GM12878 (cell line): ENCODE data around the gene CLDN7.

Experiments
- CHD1 ChIP-seq: IDR thresholded peaks from 2 replicates; pipeline ENCODE4 v1.6.1; 2012; ENCODE audit warnings: low read depth, low read length, improper control_type of control experiment
- POLR2AphosphoS5 ChIP-seq: IDR thresholded peaks from 2 replicates; pipeline ENCODE4 v1.6.1; 2011; ENCODE audit warnings: mild to moderate bottlenecking, low read length, inconsistent platforms
- SP1 ChIP-seq: IDR thresholded peaks from one replicate; pipeline ENCODE4 v1.6.1; 2011; ENCODE audit warnings: low read depth, low read length
- TARDBP ChIP-seq: IDR thresholded peaks from 2 replicates; pipeline ENCODE4 v1.6.1; 2016; ENCODE audit warnings: borderline replicate concordance
- ZNF384 ChIP-seq: IDR thresholded peaks from 2 replicates; pipeline ENCODE4 v1.6.1; 2012; ENCODE audit warnings: low read depth, mild to moderate bottlenecking, low read length, improper control_type of control experiment, borderline replicate concordance
- TF ChIP-seq, protein P1 (sequence below): fragments of 450-650 bp; formaldehyde crosslinking; IDR thresholded peaks from 2 replicates; pipeline ENCODE4 v1.4.0; 2020; ENCODE audit warnings: mild to moderate bottlenecking, moderate library complexity
- TF ChIP-seq, protein P2 (sequence below): fragments of 450-650 bp; conservative IDR thresholded peaks from 2 replicates; pipeline ENCODE4 v1.6.1; 2017; ENCODE audit warnings: mild to moderate bottlenecking, moderate library complexity

DNA sequence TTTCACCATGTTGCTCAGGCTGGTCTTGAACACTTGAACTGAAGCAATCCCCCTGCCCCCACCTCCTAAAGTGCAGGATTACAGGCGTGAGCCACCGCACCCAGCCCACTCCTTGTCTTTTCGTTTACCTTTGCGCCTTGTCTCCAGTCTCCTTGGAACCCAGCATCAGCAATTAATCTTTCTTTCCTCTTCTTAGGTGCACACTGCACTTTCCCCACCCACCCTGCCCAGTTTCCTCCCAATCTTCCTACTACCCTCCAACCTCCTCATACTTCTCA, 1.5 kb upstream of the CLDN7 start:
- TF ChIP-seq POLR2AphosphoS5 (no peak), TARDBP (no peak), SP1 (no peak), CHD1 (no peak), ZNF384 (no peak)
- TF ChIP-seq, protein P1, sequence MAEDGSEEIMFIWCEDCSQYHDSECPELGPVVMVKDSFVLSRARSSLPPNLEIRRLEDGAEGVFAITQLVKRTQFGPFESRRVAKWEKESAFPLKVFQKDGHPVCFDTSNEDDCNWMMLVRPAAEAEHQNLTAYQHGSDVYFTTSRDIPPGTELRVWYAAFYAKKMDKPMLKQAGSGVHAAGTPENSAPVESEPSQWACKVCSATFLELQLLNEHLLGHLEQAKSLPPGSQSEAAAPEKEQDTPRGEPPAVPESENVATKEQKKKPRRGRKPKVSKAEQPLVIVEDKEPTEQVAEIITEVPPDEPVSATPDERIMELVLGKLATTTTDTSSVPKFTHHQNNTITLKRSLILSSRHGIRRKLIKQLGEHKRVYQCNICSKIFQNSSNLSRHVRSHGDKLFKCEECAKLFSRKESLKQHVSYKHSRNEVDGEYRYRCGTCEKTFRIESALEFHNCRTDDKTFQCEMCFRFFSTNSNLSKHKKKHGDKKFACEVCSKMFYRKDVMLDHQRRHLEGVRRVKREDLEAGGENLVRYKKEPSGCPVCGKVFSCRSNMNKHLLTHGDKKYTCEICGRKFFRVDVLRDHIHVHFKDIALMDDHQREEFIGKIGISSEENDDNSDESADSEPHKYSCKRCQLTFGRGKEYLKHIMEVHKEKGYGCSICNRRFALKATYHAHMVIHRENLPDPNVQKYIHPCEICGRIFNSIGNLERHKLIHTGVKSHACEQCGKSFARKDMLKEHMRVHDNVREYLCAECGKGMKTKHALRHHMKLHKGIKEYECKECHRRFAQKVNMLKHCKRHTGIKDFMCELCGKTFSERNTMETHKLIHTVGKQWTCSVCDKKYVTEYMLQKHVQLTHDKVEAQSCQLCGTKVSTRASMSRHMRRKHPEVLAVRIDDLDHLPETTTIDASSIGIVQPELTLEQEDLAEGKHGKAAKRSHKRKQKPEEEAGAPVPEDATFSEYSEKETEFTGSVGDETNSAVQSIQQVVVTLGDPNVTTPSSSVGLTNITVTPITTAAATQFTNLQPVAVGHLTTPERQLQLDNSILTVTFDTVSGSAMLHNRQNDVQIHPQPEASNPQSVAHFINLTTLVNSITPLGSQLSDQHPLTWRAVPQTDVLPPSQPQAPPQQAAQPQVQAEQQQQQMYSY (CRISPR knock-in tag) = no peak
- TF ChIP-seq, protein P2, sequence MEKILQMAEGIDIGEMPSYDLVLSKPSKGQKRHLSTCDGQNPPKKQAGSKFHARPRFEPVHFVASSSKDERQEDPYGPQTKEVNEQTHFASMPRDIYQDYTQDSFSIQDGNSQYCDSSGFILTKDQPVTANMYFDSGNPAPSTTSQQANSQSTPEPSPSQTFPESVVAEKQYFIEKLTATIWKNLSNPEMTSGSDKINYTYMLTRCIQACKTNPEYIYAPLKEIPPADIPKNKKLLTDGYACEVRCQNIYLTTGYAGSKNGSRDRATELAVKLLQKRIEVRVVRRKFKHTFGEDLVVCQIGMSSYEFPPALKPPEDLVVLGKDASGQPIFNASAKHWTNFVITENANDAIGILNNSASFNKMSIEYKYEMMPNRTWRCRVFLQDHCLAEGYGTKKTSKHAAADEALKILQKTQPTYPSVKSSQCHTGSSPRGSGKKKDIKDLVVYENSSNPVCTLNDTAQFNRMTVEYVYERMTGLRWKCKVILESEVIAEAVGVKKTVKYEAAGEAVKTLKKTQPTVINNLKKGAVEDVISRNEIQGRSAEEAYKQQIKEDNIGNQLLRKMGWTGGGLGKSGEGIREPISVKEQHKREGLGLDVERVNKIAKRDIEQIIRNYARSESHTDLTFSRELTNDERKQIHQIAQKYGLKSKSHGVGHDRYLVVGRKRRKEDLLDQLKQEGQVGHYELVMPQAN = no peak
